HG02884 (cell line): ENCODE results near the gene RPS6KA2.

Experiments used
- ATAC-seq: cut with Tn5 transposase; IDR thresholded peaks from one replicate; pipeline ENCODE4 v1.9.1; 2021; ENCODE audit warnings: mild to moderate bottlenecking, moderate library complexity; ENCODE audit not compliant: unreplicated experiment

RPS6KA2 gene

DNA sequence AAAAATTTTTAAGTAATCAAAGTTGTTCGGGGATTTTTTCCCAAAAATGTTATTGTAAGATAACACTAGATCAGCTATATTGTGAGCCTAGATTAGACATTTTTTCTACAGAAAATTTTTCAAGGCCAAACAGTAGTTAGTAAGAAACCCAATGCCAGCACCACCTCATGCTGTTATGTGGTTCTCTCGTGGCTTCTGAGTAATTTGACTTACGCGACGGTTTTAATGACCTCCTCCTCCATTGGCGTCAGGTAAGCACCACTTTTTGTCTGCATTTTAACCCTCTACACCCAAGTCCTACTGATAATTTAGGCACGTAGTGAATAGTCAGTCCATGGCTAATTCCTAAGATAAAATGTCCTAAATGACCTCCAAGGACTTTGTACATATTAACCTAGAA, 9.7 kb downstream of the RPS6KA2 start:
- ATAC-seq = no peak

DNA sequence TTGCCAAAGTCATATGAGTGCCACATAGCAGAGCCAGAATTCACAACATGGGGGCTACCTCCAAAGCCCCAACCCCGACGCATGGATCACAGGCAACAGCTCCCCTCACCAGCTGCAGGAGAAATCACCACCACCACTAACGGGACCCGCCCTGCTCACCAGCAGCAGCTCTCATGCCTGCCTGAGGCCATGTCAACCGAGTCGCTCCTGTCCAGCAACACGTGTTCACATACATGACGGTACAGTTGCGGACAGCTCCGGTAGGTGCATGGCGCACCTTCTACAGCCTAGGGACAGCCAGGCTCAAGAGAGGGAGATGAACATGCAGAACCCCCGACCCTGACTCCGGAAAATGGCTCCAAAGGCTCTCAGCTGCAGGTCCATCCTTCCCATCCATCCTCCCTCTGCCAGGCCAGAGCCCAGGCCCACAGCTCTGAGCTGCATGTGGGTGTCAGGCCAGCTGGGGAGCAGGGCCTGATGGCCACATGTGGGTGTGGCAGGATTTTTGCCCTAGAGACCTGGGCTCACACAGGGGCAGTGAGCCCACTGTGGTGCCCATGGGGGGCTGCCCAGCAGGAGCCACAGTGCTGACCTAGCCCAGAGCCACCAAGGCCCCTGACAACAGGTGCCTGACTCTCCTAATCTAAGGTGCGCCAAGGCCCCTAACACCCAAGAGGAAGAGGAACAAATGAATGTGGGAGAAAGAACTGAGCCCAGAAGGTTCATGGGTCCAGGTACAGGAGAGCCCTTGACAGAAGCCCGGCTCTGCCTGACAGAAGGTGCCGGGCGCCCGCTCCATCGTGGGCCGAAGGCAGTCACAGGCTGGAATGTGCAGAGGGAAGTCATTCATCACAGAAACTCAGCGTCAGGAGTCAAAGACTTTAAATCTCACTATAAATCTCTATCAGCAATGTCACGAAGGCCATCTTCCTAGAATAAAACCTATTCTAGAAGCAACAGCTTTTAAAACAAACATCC, 10.5 kb downstream of the RPS6KA2 start:
- ATAC-seq = no peak

DNA sequence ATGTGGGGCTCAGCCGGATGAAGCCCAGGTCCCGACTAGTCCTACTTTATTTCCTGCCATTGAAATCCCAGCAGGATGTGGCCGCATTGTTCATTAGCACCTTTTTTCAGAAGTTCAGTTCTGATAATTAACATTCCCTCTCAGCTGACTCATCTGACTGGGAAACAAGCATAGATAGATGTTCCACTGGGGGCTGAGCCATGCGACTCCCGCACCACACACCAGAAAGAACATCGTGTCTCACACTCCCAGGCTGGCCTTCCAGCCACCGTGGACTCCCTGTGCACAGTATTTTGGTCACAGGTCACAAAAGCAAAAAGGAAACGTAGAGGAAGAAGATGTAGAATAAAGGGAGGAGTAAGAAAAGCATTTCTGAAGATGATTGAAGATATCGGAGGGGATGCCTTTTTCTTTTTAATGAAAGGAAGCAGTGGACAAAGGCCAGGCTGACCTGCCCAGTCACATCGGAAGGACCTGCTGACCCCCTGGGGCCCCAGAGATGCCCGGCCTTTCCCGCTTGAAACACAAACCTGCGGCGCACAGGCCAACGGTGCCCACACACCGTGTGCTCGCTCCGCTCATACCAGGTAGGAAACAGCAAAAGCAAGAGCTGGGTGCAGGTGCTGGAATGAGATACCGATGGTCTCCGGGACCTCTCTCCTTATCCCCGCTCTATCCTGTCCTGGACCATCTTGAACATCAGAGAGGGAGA, 11.8 kb downstream of the RPS6KA2 start:
- no peak for ATAC-seq

DNA sequence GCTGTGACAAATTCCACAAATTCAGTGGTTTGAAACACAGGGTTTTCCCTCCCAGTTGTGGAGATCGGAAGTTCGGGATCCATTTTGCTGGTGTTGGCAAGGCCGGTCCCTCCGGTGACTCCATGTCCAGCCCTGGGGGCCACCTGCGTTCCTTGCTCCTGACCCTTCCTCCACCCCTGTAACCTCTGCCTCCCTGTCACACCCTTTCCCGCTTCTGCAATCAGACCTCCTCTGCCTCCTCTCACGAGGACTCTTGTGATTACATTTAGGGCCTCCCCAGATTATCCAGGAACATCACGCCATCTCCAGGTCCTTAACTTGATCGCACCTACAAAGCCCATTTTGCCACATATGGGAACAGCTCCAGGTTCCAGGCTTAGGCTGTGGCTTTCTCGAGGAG, 12.5 kb downstream of the RPS6KA2 start:
- ATAC-seq = no peak

DNA sequence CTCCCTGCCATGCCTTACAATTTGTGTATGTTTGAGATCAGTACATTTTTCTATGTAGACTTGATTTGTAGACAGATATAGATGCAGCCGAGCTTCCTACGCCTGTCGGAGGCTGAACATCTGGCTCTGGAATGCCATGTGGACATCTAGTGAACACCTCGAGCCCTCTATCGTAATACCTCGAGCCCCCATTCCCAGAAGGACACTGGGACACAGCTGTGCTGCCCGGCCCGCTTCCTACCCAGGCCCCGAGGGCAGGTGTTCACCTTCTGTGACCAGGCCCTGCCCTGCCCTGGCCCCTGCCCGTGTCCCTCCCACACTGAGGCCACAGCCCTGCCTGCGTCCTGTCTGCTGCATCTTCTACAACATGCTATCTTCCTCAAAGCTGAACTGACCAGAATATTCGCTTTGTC, 12.9 kb downstream of the RPS6KA2 start:
- ATAC-seq = no peak

DNA sequence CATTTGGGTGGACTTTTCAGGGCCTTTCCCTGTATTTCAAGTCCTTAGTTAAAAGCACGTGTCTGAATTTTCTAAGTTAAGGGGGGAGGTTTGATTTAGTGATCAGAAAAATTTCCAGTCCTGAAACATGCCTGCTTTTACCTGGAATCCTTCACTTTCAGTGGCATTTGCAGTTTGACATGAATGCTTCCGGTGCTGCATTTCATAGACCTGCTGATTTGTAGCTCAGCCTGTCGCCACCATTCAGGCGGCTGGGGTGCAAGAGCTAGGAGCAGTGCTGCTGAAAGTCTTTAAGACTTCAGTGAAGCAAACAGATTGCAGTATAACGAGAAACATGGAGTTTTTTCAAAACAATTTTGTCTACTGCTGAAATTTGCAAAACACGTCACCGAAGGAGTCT, 14.0 kb downstream of the RPS6KA2 start:
- ATAC-seq = no peak

DNA sequence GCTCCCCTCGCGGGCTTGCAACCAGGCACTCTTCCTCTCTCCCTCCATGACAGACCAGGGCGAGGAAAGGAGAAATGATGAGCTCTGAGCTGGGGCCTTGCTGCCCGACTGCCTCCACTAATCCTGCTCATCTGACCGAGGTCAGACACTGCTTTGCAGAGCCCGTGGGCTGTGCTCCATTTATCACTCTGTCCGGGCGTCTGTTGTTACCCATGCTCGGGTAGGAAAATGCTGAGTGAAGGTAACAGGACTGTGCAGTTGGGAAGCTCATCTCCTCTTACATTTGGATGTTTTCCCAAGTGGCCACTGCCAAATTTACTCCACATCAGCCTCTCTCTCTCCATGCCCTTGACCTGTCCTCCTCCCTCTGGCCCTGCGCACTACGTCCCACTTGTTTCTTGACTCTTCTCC, 14.6 kb downstream of the RPS6KA2 start:
- ATAC-seq = no peak

DNA sequence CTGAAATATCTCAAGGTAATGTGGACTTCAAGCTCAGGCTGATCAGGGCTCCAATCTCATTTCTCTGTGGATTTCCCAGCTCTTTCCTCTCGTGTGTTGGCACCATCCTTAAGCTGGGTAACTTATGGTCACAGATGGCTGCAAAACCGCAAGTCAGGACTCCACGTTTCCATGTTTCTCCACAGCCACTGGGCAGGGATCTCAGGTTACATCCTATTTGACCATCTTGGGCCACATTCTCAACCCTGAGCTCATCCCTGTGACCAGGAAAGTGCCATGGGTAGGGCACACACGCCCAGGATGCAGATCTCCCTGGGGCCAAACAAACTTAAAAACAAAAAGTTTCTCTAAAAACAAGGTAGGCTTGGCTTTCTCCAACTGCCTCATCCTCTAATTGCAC, 15.4 kb downstream of the RPS6KA2 start:
- ATAC-seq = no peak

DNA sequence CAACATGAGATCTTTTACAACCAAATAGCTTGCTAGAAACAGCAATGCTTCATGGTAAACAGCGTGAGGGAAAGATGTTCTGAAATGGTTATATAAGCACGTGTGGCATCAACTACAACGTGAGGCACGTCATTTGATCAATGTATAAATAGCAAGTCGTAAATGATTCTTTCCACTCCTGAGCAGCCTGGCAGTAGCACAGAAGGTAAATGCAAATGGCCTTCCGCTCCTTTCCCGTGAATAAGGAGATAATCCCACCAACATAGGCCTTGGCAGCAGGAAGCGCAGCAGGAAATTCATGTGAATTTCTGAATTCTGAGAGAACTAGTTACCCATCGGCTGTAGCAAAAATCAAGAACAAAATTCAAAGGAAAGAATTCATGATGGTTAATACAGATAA, 17.0 kb downstream of the RPS6KA2 start:
- ATAC-seq = no peak

DNA sequence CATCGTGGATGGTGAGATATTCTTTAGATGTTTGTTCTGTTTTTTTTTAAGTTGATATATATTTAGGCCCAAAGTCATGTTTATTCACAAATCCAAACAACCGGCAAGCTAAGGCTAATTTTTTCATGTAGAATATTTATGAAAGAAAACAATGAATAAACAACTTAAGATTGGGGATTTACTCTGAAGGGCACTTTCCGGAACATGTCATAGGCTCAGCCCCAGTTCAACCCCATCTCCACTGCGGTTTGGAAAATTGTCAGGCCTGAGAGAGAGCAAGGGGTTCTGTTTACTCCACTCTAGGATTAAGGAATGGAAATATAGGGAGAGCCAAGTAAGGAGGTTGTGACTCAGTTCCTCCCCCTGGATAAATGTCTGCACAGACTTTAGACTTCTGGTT, 18.3 kb downstream of the RPS6KA2 start:
- ATAC-seq = no peak

DNA sequence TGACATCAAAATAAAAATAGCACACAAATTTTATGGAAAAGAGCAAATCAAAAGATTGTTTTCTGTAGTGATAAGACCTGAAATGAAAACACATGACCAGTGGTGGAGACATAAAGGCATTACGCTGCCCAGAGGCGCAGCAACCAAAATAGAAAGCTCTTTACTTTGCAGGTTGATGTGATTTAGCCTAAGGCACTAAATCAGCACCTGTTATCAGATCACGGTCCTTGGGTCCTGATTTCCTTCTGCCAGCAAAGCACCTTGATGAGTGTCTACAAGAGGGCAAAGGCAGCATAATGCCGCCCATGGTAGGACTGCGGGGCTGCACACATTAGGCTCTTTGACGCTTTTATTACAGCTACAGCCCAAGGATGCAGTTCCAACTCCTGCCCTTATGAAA, 21.3 kb downstream of the RPS6KA2 start:
- no peak for ATAC-seq

DNA sequence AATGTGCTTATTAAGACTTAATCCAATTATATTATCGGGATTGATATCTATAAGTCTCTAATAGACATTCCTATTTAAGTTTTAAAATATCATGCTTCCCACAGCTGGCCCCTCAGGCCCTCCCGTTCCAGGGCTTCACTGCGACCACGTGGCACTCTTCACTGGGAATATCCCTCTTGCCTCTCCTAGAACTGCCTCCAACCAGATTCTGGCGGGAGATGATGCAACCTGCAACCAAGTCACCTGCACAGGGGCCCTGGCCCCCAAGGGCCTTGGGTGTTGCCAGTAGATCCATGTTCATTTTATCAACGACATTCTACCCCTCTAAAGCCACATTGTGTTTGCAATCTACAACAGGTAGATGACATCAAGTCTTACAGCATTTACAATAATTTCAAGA, 22.1 kb downstream of the RPS6KA2 start:
- no peak for ATAC-seq

DNA sequence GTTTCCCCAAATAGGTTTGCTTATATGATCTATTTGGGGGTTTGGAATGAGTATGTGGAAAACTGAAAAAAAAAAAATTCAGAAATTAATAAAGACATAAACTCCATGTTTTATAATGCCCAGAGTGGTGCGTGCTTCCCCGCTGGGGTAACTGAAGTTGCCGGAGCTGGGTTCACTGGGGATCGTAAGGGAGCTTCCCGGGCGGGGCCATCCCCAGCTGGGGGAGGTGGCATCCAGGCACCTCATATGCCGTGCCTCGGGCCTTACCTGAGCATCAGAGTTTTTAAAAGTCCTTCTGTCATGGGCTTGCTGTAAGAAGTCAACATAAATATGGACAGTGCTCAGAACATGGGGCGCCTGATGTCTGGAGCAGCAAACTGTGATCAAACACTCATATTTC, 22.7 kb downstream of the RPS6KA2 start:
- no peak for ATAC-seq

DNA sequence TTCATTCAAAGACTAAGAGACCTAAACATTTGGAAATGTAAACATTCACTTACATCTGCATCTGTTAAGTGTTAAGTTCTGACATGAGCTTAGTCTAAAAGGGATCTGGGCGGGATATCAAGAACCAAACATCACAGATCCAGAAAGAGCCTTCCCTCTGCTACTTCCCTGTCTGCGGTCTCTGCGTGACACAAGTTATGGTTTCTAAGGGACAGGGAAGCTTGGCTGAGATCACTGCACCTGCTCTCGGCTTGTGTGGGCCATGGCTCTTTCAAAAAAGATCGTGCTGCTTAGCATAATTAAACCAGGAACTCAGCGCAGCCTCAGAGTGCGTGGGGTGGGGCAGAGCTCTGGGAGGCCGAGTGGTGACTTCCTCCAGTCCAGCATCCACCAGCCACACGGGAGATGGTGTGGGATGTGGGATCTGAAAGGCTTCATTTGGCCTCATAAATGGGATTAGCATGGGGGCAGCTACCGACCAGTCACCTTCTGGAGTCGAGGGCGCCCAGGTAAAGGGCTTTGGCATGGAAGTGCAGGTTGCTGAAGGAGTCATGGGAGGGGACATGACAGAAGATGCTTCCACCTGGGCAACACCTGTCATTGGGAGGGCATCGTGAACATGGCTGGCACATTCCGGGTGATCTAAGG, 23.9 kb downstream of the RPS6KA2 start:
- no peak for ATAC-seq

DNA sequence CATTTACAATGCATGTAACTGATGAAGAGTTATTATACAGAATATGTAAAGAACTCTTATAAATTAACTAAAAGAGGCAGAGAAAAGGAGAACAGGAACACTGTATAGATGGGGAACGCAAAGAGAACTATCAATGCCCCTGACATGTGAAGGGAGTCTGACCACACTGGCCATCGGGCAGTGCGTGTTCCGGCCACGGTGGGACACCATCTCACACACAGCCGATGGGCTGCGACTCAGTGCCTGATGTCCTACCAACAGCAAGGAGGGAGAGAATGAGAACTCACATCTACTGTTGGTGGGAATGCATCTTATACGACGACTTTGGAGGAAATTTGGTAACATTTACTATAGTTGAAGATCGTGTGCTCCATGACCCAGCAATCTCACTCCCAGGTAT, 25.1 kb downstream of the RPS6KA2 start:
- ATAC-seq = no peak

DNA sequence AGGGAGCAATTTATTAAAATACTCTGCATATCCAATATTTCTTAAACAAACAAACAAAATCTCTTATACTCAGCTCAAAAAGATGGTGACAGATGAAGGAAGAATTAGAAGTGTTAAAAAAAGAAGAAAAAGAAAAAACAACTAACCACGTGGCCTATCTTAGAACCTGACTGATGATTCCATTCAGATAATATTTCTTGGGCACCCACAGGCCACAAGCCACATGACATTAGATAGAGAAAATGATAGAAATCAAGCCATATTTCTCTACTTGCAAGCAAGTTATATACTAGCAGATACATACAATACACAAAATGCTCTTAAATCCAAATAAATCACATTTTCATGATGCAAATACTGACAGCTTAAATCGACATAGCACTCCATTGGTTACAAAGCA, 26.1 kb downstream of the RPS6KA2 start:
- no peak for ATAC-seq

DNA sequence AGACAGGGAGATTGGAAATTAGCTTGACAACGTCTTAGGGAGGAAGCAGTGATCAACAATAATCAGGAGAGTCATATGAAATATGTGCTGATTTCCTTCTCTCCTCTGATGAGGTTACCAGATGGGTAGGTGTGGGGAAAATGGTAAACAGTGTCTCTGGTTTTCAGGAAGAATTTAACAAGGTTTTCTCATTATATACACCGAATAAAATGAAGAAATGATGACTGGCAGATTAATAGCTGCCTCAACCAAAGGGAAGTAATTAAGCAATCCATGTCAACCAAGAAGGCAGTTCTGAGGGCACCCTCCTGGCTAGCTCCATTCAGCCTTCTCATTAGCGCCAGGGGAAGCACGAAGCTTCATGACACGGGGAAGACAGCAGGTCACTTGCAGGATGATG, 27.8 kb downstream of the RPS6KA2 start:
- no peak for ATAC-seq

DNA sequence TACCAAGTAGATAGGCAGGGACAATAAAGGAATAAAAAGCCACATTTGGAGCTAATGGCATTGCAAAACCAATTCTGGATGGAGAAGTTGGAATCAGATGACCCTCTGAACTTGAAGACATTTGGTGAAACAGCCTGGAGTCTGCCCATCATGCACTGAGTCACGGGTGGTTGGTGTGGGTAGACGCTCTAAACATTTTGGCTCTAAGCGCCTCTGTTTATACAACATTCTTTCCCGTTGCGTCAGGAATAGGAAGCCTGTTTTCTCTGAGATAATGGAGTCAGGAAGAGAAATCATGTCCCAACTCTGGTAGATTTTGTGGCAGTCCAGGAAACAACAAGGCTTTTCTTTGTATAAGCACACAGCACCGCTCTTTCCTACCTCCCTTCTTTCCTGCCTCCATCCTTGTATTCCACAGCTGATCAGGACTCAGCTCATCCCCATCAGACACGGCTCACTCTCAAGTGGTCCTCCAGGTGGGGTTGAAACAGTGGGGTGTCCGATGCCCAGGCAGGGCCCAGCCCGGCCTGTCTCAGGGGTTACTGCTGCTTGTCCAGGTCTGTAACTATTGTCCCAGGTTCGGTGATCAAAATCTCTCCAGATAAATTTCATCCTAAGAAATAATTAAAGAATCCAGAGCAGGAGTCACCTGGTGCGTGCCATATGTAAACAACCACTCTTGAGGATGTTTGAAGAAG, 28.5 kb downstream of the RPS6KA2 start:
- ATAC-seq = no peak

DNA sequence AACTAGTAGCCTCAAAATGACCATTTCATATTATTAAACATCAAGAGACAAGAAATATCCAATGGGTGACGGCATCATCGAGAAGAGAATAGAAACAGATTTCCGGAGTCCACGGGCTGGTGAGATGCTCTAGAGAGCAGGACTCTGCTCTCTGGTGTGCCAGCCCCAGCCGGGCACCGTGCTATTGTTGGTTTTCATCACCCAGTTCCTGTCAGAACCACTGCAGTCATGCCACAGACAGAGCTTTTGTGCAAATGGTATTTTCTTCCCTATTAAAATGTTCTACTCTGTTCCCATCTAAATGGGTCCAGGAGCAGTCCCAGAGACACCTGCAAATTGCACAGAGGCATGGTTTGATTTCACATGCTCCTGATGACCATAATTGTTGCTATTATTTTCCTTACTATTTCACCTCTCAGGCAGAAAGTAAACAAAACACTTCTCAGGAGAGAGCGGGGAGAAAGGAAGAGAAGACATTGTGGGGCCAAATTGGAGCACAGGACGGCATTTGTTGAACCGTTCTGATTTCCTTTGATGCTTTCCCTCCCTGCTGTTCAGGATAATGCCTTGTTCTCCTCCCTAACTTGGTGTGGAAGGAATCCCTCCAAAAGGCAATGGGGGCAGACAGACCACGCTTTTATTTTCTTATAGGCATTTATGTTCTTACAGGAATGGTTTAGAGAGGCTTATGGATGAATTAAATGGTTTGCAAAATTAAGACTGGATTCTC, 29.2 kb downstream of the RPS6KA2 start:
- no peak for ATAC-seq

DNA sequence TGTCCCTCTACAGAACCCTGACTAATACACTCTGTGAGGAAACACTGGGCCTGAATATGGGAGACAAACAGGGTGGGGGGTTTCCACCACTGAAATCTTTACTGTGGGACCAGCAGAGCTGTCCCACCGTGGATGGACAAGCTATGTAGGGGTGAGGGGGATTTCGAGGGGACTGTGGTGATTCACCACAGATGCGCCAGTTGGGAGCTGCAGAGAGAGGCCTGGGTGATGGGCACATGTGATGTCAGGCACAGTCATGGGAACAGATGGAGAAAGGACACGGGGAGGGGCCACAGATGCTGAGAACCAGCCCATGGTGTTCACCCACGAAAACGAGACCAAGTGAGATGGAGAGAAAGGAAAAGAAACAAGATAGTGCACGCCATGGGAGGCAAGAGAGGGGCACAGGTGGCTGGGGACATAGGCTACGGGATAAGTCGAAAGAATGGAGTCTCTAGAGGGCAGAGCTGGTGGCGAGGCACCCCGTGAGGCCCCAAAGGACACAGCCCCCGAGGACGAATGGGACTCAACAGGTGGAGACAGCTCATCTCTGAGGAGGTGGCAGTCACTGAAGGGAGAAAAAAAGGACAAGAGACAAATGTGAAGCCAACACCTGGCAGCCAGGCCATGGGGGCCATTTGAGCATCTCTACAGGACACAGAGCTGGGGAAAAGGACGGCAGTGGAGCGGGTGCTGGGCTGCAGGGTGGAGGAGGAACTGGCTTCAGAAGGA, 30.1 kb downstream of the RPS6KA2 start:
- ATAC-seq = no peak
